Suprapubic skin (tissue), 4 donors: ENCODE measurements around the gene PCDH10. TPM values are rescaled to one million over a fixed set of nuclear protein-coding genes. Genes with fewer than 3 reads are reported as not detected.
"Not testable (repeated sequence)": the region's sequence is repeated elsewhere in the genome, so short reads cannot be mapped to it uniquely, and the experiment has no call there.

Source experiments
- DNase-seq, 2 donors: peaks; one replicate each; pipeline ENCODE4 v3.0.0-alpha.2; 2019; ENCODE audit warnings: low spot score in 2 of 2
- H3K27ac ChIP-seq: fragments of 200-600 bp; sonication (generic); one replicate; pipeline ENCODE4 v1.5.1; 2019
- H3K27me3 ChIP-seq: fragments of 200-600 bp; sonication (generic); one replicate; pipeline ENCODE4 v1.5.1; 2019
- H3K36me3 ChIP-seq: fragments of 200-600 bp; sonication (generic); one replicate; pipeline ENCODE4 v1.5.1; 2019
- H3K4me1 ChIP-seq: fragments of 200-600 bp; sonication (generic); one replicate; pipeline ENCODE4 v1.5.1; 2019
- H3K4me3 ChIP-seq: fragments of 200-600 bp; sonication (generic); one replicate; pipeline ENCODE4 v1.5.1; 2019; ENCODE audit warnings: mild to moderate bottlenecking
- H3K9me3 ChIP-seq: fragments of 200-600 bp; sonication (generic); one replicate; pipeline ENCODE4 v1.5.1; 2019
- CTCF ChIP-seq, 2 donors: fragments of 200-600 bp in 1 of 2; fragments of 450-650 bp in 1 of 2; sonication (generic) in 1 of 2; IDR thresholded peaks; one replicate each; pipeline ENCODE4 v1.5.1; 2016 to 2019; ENCODE audit warnings: antibody characterized with exemption in 2 of 2, mild to moderate bottlenecking in 1 of 2, moderate library complexity in 1 of 2
- EP300 ChIP-seq: sonication (generic); formaldehyde crosslinking; IDR thresholded peaks from one replicate; pipeline ENCODE4 v1.6.1; 2017; ENCODE audit warnings: antibody characterized with exemption
- POLR2A ChIP-seq, 2 donors: fragments of 450-650 bp; IDR thresholded peaks; one replicate each; pipeline ENCODE4 v1.6.1; 2017; ENCODE audit warnings: antibody characterized with exemption in 2 of 2, mild to moderate bottlenecking in 2 of 2, moderate library complexity in 2 of 2
- POLR2AphosphoS5 ChIP-seq, 3 donors: sonication (generic); formaldehyde crosslinking; IDR thresholded peaks; one replicate each; pipeline ENCODE4 v1.6.1; 2017; ENCODE audit warnings: antibody characterized with exemption in 3 of 3
- WGBS: methylation state at CpG from one replicate; pipeline ENCODE4 v1.1.5; 2018; 5-methylcytosine and 5-hydroxymethylcytosine counted together
- total RNA-seq, 4 donors: library from RNA; depleted of rRNA; stranded (reverse); fragments of >200 nt; gene quantifications; one replicate each; pipeline ENCODE4 v1.1.0, GENCODE V29; 2016

The PCDH10 gene
- total RNA-seq, 4 donors from 2014 or later = 0.13 to 0.76 (median 0.68) TPM; not detected in 1

- no peaks in the 10 kb centered on the region for H3K4me1 ChIP-seq
- no peaks in the 10 kb centered on the region for H3K9me3 ChIP-seq
- no peak overlapping the region for H3K4me3 ChIP-seq
- no peak for DNase-seq
- no peak for TF ChIP-seq EP300
- no peak for TF ChIP-seq CTCF (IDR thresholded peaks at IDR 0.05)
- TF ChIP-seq POLR2AphosphoS5 (IDR thresholded peaks at IDR 0.05) = no peak
- no peak for TF ChIP-seq POLR2A (IDR thresholded peaks at IDR 0.05)
- no peaks in the 10 kb centered on the region for H3K36me3 ChIP-seq
- 82% methylated on average over 8 of the region's 8 CpGs for WGBS
- H3K27ac ChIP-seq = no peak overlapping the region
- H3K27me3 ChIP-seq = no peaks in the 10 kb centered on the region
These were observed 39.5 kb downstream of the PCDH10 start for GRCh38 chr4:133188433-133189146.

- no peak overlapping the region for H3K27ac ChIP-seq
- no peaks in the 10 kb centered on the region for H3K4me1 ChIP-seq
- H3K9me3 ChIP-seq = no peaks in the 10 kb centered on the region
- no peaks in the 10 kb centered on the region for H3K27me3 ChIP-seq
- TF ChIP-seq POLR2A (IDR thresholded peaks at IDR 0.05) (no peak), EP300 (no peak), POLR2AphosphoS5 (IDR thresholded peaks at IDR 0.05) (no peak), CTCF (IDR thresholded peaks at IDR 0.05) (no peak)
- no peak for DNase-seq
- no peaks in the 10 kb centered on the region for H3K36me3 ChIP-seq
- H3K4me3 ChIP-seq = no peak overlapping the region
These were observed 40.0 kb downstream of the PCDH10 start for GRCh38 chr4:133189147-133189517.

- no peak for TF ChIP-seq CTCF (IDR thresholded peaks at IDR 0.05)
- no peak for TF ChIP-seq EP300
- no peak for TF ChIP-seq POLR2A (IDR thresholded peaks at IDR 0.05)
- no peak for TF ChIP-seq POLR2AphosphoS5 (IDR thresholded peaks at IDR 0.05)
- no peak overlapping the region for H3K27ac ChIP-seq
- 74% methylated on average over 5 of the region's 5 CpGs for whole genome bisulfite sequencing
These were observed 41.0 kb downstream of the PCDH10 start for GRCh38 chr4:133190098-133190497.

GRCh38 chr4:133208694-133209285 is 59.7 kb downstream of the PCDH10 start:
- Histone ChIP-seq H3K27ac (no peak overlapping the region), H3K27me3 (no peaks in the 10 kb centered on the region), H3K4me3 (no peak overlapping the region), H3K9me3 (no peaks in the 10 kb centered on the region), H3K36me3 (no peaks in the 10 kb centered on the region), H3K4me1 (no peaks in the 10 kb centered on the region)
- DNase-seq = no peak
- 81% methylated on average over 7 of the region's 7 CpGs for WGBS
- no peak for TF ChIP-seq CTCF (IDR thresholded peaks at IDR 0.05)
- no peak for TF ChIP-seq POLR2A (IDR thresholded peaks at IDR 0.05)
- TF ChIP-seq EP300 = no peak
- TF ChIP-seq POLR2AphosphoS5 (IDR thresholded peaks at IDR 0.05) = no peak

More at GRCh38 chr4:133190098-133190497, 41.0 kb downstream of the PCDH10 start:
- Histone ChIP-seq H3K9me3 (no peaks in the 10 kb centered on the region), H3K27me3 (no peaks in the 10 kb centered on the region), H3K36me3 (no peaks in the 10 kb centered on the region), H3K4me3 (no peak overlapping the region), H3K4me1 (no peaks in the 10 kb centered on the region)
- DNase-seq = no peak

GRCh38 chr4:133233922-133234321 is 84.8 kb downstream of the PCDH10 start:
- no peaks in the 10 kb centered on the region for H3K27me3 ChIP-seq
- 85% methylated on average over 5 of the region's 6 CpGs for WGBS
- no peaks in the 10 kb centered on the region for H3K36me3 ChIP-seq
- H3K4me3 ChIP-seq = no peak overlapping the region
- H3K9me3 ChIP-seq = no peaks in the 10 kb centered on the region
- no peaks in the 10 kb centered on the region for H3K4me1 ChIP-seq
- H3K27ac ChIP-seq = no peak overlapping the region
- DNase-seq = no peak
- TF ChIP-seq EP300 = no peak
- no peak for TF ChIP-seq POLR2A (IDR thresholded peaks at IDR 0.05)
- TF ChIP-seq POLR2AphosphoS5 (IDR thresholded peaks at IDR 0.05) = no peak
- TF ChIP-seq CTCF (IDR thresholded peaks at IDR 0.05) = no peak

- H3K36me3 ChIP-seq, H3K4me1 ChIP-seq, H3K4me3 ChIP-seq, H3K27me3 ChIP-seq, H3K27ac ChIP-seq, DNase-seq, H3K9me3 ChIP-seq: not testable (repeated sequence)
- WGBS = 75% methylated on average over 4 of the region's 30 CpGs
These were observed 91.4 kb downstream of the PCDH10 start for GRCh38 chr4:133240451-133240850.
